Calu3 (cell line): ENCODE measurements around the gene SSBP4. TPM values are rescaled to one million over a fixed set of nuclear protein-coding genes. Genes with fewer than 3 reads are reported as not detected.

Experiments used
- BruUV-seq: library from RNA; stranded (reverse); fragments of 400-500 nt; replicated peaks from 2 replicates; lab custom pipeline; 2021; lab: Mats Ljungman, UMichigan
- CTCF ChIA-PET: fragments of 300-600 bp; sonication (Branson Sonifier 250); formaldehyde crosslinking; loops from one replicate; lab custom pipeline; 2022; ENCODE audit warnings: antibody characterized with exemption; lab: Charles Lee
- DNase-seq: peaks from one replicate; pipeline ENCODE4 v3.0.0; 2022
- H3K27ac Mint-ChIP-seq: one replicate; pipeline ENCODE4 v1.8.0; 2022; ENCODE audit warnings: mixed read lengths; ENCODE audit not compliant: unreplicated experiment
- H3K27me3 Mint-ChIP-seq: one replicate; pipeline ENCODE4 v1.8.0; 2022; ENCODE audit warnings: mixed read lengths; ENCODE audit not compliant: unreplicated experiment
- H3K36me3 Mint-ChIP-seq: one replicate; pipeline ENCODE4 v1.8.0; 2022; ENCODE audit warnings: mild to moderate bottlenecking, moderate library complexity, mixed read lengths; ENCODE audit not compliant: insufficient read depth, unreplicated experiment
- H3K4me1 Mint-ChIP-seq: one replicate; pipeline ENCODE4 v1.8.0; 2022; ENCODE audit warnings: mild to moderate bottlenecking, low read depth, mixed read lengths; ENCODE audit not compliant: unreplicated experiment
- H3K4me3 Mint-ChIP-seq: one replicate; pipeline ENCODE4 v1.8.0; 2022; ENCODE audit warnings: mild to moderate bottlenecking, low read depth, moderate library complexity, mixed read lengths; ENCODE audit not compliant: unreplicated experiment
- H3K9me3 Mint-ChIP-seq: one replicate; pipeline ENCODE4 v1.8.0; 2022; ENCODE audit warnings: low read depth, mixed read lengths; ENCODE audit not compliant: unreplicated experiment
- intact Hi-C: fragments of 100-400 bp; cut with micrococcal nuclease; formaldehyde crosslinking; loops from one replicate; pipeline ENCODE4 v1.10.0; 2022; ENCODE audit not compliant: unreplicated experiment
- total RNA-seq: library from RNA; stranded (reverse); gene quantifications from 2 replicates; pipeline ENCODE4 v1.2.3, GENCODE V29; 2022
- TF ChIP-seq, protein P1 (sequence below): fragments of 200-600 bp; IDR thresholded peaks from one replicate; pipeline ENCODE4 v1.8.0; 2022; ENCODE audit warnings: antibody characterized with exemption; ENCODE audit not compliant: unreplicated experiment

SSBP4 gene
- total RNA-seq, 1 experiment from 2014 or later = 51.5 TPM

DNA sequence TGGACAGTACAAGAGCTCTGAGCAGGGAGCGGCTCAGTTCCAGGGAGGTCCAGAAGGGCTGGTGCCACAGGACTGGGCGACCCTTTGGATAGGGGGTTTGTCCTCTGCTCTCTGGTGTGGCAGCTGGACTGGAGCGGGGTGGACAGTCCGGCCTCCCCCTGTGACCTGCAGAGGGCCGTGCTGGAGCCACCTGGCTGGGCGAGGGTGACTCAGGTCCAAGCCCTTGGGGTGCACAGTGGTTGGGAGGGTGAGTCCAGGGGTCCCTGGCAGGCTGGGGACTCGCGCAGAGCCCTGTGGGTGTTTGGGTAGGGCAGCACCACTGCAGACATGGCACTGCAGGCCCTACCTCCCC, 7.2 kb downstream of the SSBP4 start:
- BruUV-seq = no TSS peak
- Mint-ChIP-seq H3K4me3 (no peak overlapping the region), H3K36me3 (no peaks in the 10 kb centered on the region), H3K27ac (no peak overlapping the region), H3K4me1 (no peaks in the 10 kb centered on the region), H3K9me3 (no peaks in the 10 kb centered on the region), H3K27me3 (no peaks in the 10 kb centered on the region)
- CTCF ChIA-PET = no interaction called here
- TF ChIP-seq, protein P1, sequence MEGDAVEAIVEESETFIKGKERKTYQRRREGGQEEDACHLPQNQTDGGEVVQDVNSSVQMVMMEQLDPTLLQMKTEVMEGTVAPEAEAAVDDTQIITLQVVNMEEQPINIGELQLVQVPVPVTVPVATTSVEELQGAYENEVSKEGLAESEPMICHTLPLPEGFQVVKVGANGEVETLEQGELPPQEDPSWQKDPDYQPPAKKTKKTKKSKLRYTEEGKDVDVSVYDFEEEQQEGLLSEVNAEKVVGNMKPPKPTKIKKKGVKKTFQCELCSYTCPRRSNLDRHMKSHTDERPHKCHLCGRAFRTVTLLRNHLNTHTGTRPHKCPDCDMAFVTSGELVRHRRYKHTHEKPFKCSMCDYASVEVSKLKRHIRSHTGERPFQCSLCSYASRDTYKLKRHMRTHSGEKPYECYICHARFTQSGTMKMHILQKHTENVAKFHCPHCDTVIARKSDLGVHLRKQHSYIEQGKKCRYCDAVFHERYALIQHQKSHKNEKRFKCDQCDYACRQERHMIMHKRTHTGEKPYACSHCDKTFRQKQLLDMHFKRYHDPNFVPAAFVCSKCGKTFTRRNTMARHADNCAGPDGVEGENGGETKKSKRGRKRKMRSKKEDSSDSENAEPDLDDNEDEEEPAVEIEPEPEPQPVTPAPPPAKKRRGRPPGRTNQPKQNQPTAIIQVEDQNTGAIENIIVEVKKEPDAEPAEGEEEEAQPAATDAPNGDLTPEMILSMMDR = no peak
- DNase-seq = no peak
- intact Hi-C loops = no loop called here

DNA sequence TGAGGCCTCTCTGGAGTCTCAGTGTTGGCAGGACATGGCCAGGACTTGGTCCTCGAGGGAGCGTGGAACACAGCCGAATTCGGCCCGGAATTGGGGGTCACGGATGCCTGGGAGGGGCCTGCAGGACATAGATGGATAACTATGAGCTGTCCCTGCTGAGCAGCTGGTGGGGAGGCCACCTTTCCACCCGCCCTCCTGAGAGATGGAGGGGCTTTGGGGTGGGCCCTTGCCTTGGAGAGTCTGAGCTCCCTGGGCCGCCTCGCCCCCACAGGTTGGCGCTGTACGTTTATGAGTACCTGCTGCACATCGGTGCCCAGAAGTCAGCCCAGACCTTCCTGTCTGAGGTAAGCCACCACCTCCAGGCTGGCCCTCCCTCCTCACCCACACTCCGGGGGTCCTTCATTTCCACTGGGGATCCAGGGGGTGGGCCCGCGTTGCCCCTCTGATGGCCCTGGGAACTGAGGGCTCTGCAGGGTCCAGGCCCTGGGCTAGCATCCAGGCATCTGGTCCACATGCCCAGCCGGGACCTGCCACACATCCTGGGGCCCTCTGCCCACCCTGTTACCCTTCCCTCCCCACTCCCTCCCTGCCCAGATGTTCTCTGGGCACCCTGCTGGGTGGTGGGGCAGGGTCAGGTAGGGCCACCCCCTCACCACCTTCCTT, 8.0 kb downstream of the SSBP4 start:
- no peak overlapping the region for H3K27ac Mint-ChIP-seq
- H3K36me3 Mint-ChIP-seq = no peaks in the 10 kb centered on the region
- no peaks in the 10 kb centered on the region for H3K4me1 Mint-ChIP-seq
- TF ChIP-seq, protein P1 = no peak
- no TSS peak for BruUV-seq
- H3K4me3 Mint-ChIP-seq = no peak overlapping the region
- intact Hi-C loops = no loop called here
- DNase-seq = no peak
- no peaks in the 10 kb centered on the region for H3K9me3 Mint-ChIP-seq
- CTCF ChIA-PET = no interaction called here
- H3K27me3 Mint-ChIP-seq = no peaks in the 10 kb centered on the region

DNA sequence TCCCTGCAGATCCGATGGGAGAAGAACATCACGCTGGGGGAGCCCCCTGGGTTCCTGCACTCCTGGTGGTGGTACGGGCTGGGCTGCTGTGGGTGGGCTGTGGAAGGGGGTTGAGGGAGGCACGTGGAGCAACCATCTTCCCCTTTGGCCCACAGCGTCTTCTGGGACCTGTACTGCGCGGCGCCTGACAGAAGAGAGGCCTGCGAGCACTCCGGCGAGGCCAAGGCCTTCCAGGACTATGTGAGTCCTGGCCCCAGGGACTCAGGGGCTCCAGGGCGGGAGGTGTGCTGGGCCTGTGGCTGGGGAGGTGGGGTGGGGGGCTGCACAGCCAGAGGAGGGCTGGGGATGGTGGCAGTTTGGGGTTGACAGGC, 8.5 kb downstream of the SSBP4 start:
- no peaks in the 10 kb centered on the region for H3K27me3 Mint-ChIP-seq
- no TSS peak for BruUV-seq
- CTCF ChIA-PET = no interaction called here
- TF ChIP-seq, protein P1 = no peak
- H3K36me3 Mint-ChIP-seq = no peaks in the 10 kb centered on the region
- no peak overlapping the region for H3K4me3 Mint-ChIP-seq
- intact Hi-C loops = no loop called here
- no peaks in the 10 kb centered on the region for H3K4me1 Mint-ChIP-seq
- no peak overlapping the region for H3K27ac Mint-ChIP-seq
- no peak for DNase-seq
- no peaks in the 10 kb centered on the region for H3K9me3 Mint-ChIP-seq

DNA sequence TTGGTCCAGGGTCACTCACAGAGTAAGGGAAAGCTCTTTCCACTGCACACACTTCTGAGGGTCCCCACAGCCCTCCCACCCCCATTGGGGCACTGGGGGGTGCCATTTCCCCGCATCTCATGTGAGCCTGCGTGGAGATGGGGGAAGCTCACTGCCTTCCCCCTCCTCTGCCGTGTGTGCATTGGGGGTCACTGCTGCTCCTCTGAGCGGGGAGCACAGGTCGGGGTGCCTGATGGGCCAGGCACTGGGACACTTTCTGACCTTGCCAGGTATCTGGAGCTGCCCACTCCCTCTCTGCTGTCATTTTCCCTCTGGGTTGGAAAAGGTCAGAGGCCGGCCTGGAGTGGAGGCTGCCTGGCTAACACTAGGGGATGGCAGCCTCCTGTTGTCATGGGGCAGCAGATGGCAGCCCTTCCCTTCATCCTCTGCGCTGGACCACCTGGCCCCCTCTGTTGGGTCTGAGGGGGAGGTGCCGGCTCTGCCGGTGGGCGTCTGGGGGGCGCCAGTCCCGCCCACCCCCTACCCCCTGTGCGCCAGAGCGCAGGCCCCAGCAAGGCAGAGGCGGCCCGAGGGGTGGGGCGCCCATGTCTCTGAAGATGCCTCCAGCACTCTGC, 9.1 kb downstream of the SSBP4 start:
- no TSS peak for BruUV-seq
- TF ChIP-seq, protein P1 = no peak
- Mint-ChIP-seq H3K4me3 (no peak overlapping the region), H3K9me3 (no peaks in the 10 kb centered on the region), H3K36me3 (no peaks in the 10 kb centered on the region), H3K27ac (no peak overlapping the region), H3K4me1 (no peaks in the 10 kb centered on the region), H3K27me3 (no peaks in the 10 kb centered on the region)
- intact Hi-C loops = no loop called here
- CTCF ChIA-PET = no interaction called here
- no peak for DNase-seq
